Sigmoid colon (tissue), 4 donors: ENCODE data around the gene DNAJC6.

Experiments
- CTCF ChIP-seq, 4 experiments: fragments of 450-650 bp in 3 of 4; fragments of 200-600 bp in 1 of 4; IDR thresholded peaks; one replicate each; pipeline ENCODE4 v1.5.1; 2016 to 2019; ENCODE audit warnings: antibody characterized with exemption in 4 of 4, mild to moderate bottlenecking in 3 of 4, moderate library complexity in 2 of 4
- POLR2A ChIP-seq, 2 donors: fragments of 450-650 bp; IDR thresholded peaks; one replicate each; pipeline ENCODE4 v1.6.1; 2016; ENCODE audit warnings: antibody characterized with exemption in 2 of 2, mild to moderate bottlenecking in 2 of 2, moderate library complexity in 2 of 2
- POLR2AphosphoS5 ChIP-seq, 4 donors: sonication (generic); formaldehyde crosslinking; IDR thresholded peaks; one replicate each; pipeline ENCODE4 v1.6.1; 2017; ENCODE audit warnings: antibody characterized with exemption in 4 of 4

GRCh38 chr1:65440322-65440900 is 131.1 kb downstream of the DNAJC6 start:
- TF ChIP-seq CTCF (IDR thresholded peaks at IDR 0.05) = no peak
- TF ChIP-seq POLR2AphosphoS5 (IDR thresholded peaks at IDR 0.05) = no peak
- no peak for TF ChIP-seq POLR2A (IDR thresholded peaks at IDR 0.05)
